ENCODE results near the gene COMT. TPM values are rescaled to one million over a fixed set of nuclear protein-coding genes. Genes with fewer than 3 reads are reported as not detected.

COMT gene
- total and polyA plus RNA-seq, 9 of the 15 experiments (the other 6 are each of a cell fraction or from before 2014, with no cell fraction given): 12.5 to 351 (median 155) TPM

DNA sequence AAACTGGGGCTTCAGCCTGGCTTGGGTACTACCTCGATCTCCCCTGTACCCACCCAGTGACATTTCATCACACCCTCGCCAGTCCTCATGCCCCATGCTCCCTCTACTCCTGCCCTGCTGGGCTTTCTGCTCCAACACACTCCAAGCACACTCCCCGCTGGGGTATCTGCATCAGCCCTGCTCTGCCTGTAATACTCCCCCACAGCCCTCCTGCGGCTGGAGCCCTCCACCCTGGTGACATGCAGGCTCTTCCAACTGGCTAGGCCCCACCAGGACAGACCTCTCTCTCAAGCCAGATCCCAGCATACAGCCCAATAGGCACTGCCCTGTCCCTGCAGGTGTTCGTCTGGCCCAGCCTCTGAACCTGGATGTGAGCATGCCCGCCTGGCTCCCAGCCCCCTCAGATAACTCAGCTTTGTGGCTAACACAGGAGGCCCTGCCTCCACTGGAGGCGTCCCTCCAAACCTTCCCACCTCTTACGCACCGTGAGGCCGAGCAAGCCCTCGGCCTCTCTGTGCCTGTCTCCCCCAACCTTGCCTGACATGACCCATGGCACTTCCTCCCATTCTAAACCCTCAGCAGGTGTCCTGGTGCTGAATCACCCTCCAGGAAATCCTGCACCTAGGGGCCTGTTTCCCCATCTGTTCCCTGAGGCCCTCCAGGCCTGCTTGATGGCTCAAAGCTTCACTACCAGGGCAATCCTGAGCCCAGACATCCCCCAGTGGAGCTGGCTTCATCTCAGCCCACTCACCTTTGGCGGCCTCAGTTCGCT, 33.5 kb downstream of the COMT start (continued):
- TF ChIP-seq, protein P1, sequence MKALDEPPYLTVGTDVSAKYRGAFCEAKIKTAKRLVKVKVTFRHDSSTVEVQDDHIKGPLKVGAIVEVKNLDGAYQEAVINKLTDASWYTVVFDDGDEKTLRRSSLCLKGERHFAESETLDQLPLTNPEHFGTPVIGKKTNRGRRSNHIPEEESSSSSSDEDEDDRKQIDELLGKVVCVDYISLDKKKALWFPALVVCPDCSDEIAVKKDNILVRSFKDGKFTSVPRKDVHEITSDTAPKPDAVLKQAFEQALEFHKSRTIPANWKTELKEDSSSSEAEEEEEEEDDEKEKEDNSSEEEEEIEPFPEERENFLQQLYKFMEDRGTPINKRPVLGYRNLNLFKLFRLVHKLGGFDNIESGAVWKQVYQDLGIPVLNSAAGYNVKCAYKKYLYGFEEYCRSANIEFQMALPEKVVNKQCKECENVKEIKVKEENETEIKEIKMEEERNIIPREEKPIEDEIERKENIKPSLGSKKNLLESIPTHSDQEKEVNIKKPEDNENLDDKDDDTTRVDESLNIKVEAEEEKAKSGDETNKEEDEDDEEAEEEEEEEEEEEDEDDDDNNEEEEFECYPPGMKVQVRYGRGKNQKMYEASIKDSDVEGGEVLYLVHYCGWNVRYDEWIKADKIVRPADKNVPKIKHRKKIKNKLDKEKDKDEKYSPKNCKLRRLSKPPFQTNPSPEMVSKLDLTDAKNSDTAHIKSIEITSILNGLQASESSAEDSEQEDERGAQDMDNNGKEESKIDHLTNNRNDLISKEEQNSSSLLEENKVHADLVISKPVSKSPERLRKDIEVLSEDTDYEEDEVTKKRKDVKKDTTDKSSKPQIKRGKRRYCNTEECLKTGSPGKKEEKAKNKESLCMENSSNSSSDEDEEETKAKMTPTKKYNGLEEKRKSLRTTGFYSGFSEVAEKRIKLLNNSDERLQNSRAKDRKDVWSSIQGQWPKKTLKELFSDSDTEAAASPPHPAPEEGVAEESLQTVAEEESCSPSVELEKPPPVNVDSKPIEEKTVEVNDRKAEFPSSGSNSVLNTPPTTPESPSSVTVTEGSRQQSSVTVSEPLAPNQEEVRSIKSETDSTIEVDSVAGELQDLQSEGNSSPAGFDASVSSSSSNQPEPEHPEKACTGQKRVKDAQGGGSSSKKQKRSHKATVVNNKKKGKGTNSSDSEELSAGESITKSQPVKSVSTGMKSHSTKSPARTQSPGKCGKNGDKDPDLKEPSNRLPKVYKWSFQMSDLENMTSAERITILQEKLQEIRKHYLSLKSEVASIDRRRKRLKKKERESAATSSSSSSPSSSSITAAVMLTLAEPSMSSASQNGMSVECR (CRISPR knock-in tag; IDR thresholded peaks at IDR 0.05): no peak
- TF ChIP-seq ZNF347 (CRISPR knock-in tag; IDR thresholded peaks at IDR 0.05; ENCODE audit: low read depth) (no peak), NFRKB (IDR thresholded peaks at IDR 0.05; ENCODE audit: low read depth) (no peak), NCOA2 (IDR thresholded peaks at IDR 0.05; ENCODE audit: partially characterized antibody in 2 of 2) (no peak), XRCC4 (IDR thresholded peaks at IDR 0.05; ENCODE audit: extremely low read depth, insufficient read depth, insufficient read length) (no peak), NR3C1 (CRISPR knock-in tag; IDR thresholded peaks at IDR 0.05) (no peak), ZNF24 (IDR thresholded peaks at IDR 0.05) (no peak; the same call in 1 of the 2 replicates), ZNF444 (CRISPR knock-in tag; IDR thresholded peaks at IDR 0.05) (no peak), TCF7L2 (IDR thresholded peaks at IDR 0.05; ENCODE audit: low read depth, low read length) (0 out of 2 replicates have a peak, but pooled peaks have one; percentile 19), CHCHD3 (CRISPR knock-in tag; IDR thresholded peaks at IDR 0.05) (no peak), ZKSCAN3 (CRISPR knock-in tag; IDR thresholded peaks at IDR 0.05) (no peak), MTF1 (CRISPR knock-in tag; IDR thresholded peaks at IDR 0.05; ENCODE audit: borderline replicate concordance) (no peak), ETV6 (IDR thresholded peaks at IDR 0.05; ENCODE audit: borderline replicate concordance in 1 of 2, low read depth in 2 of 2, low read length in 1 of 2) (0 out of 4 replicates have a peak, but pooled peaks of 1 of the 2 experiments have one; percentile 21), ETV6 (CRISPR knock-in tag; IDR thresholded peaks at IDR 0.05; ENCODE audit: borderline replicate concordance) (no peak)
- TF ChIP-seq, protein P2, sequence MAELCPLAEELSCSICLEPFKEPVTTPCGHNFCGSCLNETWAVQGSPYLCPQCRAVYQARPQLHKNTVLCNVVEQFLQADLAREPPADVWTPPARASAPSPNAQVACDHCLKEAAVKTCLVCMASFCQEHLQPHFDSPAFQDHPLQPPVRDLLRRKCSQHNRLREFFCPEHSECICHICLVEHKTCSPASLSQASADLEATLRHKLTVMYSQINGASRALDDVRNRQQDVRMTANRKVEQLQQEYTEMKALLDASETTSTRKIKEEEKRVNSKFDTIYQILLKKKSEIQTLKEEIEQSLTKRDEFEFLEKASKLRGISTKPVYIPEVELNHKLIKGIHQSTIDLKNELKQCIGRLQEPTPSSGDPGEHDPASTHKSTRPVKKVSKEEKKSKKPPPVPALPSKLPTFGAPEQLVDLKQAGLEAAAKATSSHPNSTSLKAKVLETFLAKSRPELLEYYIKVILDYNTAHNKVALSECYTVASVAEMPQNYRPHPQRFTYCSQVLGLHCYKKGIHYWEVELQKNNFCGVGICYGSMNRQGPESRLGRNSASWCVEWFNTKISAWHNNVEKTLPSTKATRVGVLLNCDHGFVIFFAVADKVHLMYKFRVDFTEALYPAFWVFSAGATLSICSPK (IDR thresholded peaks at IDR 0.05; ENCODE audit: borderline replicate concordance): no peak
